Activated naive CD4-positive, alpha-beta T cell treated with anti-CD3 and anti-CD28 coated beads, Interleukin-2, amount 10 ng/mL, durations not matched to agents 7 days and 5 days (primary cell): ENCODE measurements around the gene SNRPD2.

Experiments
- CTCF ChIA-PET: fragments of 350-600 bp; sonication (Branson Sonifier 250); formaldehyde crosslinking; loops from one replicate; lab custom pipeline; 2021; ENCODE audit warnings: antibody characterized with exemption; lab: Charles Lee
- DNase-seq: peaks from one replicate; pipeline ENCODE4 v3.0.0-alpha.2; 2020
- H3K27ac Mint-ChIP-seq: one replicate; pipeline ENCODE4 v1.8.0; 2021; ENCODE audit warnings: mild to moderate bottlenecking, moderate library complexity, mixed read lengths
- H3K27me3 Mint-ChIP-seq: one replicate; pipeline ENCODE4 v1.8.0; 2021; ENCODE audit warnings: mild to moderate bottlenecking, mixed read lengths
- H3K36me3 Mint-ChIP-seq: one replicate; pipeline ENCODE4 v1.8.0; 2021; ENCODE audit warnings: mixed read lengths
- H3K4me1 Mint-ChIP-seq: one replicate; pipeline ENCODE4 v1.8.0; 2021; ENCODE audit warnings: mixed read lengths
- H3K4me3 Mint-ChIP-seq: one replicate; pipeline ENCODE4 v1.8.0; 2021; ENCODE audit warnings: mild to moderate bottlenecking, moderate library complexity, mixed read lengths
- H3K9me3 Mint-ChIP-seq: one replicate; pipeline ENCODE4 v1.8.0; 2021; ENCODE audit warnings: mixed read lengths

Gene SNRPD2

DNA sequence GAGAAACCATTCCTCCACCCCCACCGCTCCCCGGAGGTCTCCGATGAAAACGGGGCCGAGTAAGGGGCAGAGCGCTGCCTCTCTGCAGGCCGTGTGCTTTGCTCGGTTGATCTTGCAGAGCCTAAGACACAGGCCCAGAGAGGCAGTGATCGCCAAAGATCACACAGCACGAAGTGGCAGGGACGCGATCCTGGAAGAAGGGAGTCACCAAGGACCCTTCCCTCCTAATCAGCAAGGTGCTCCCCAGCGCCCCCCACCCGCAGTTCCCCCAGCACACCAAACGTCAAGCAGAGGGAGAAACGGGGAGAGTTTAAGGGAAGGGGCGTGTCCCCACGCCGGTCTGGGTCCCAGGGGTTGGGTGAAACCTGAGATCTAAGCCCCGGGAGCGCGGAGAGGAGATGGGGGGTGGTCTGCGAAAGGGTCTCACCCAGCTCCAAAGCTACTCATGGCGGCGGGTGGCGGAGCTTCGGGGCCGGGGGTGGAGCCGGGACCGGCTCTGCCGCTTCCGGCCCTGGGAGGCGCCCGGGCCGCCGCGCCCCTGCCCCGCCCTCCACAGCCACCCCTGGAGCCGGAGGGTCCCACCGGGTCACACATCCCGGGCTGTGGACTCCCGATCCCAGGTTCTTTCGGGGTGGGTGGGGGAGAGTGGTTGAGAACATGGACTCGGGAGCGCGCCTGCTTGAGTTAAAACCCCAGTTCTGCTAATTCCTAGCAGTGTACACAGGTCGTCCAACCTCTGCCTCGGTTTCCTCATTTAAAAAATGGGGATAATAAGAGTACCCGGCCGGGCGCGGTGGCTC is 52.6 kb downstream of the SNRPD2 start, which contains the start of gene EML2:
EML2 (minus strand) TSS at position 468 of the 800 bp plus-strand sequence; CDS start at position 447, 21 bp downstream.
- peak; percentile 78 for DNase-seq
- peaks cover 2% of the 10 kb centered on the region for H3K9me3 Mint-ChIP-seq
- peak within 1 kb of the TSS; percentile 93 for H3K27ac Mint-ChIP-seq
- H3K4me3 Mint-ChIP-seq = peak within 1 kb of the TSS; percentile 96
- CTCF ChIA-PET = interaction anchor here (1.0 to 2.2 kb wide), 5 partner anchors 12 to 192 kb away, joined by 3 to 8 read pairs (median 4); no protein-coding TSS in a partner anchor
- peaks cover 16% of the 10 kb centered on the region for H3K36me3 Mint-ChIP-seq
- peaks cover 56% of the 10 kb centered on the region for H3K4me1 Mint-ChIP-seq
- peaks cover 9% of the 10 kb centered on the region for H3K27me3 Mint-ChIP-seq

DNA sequence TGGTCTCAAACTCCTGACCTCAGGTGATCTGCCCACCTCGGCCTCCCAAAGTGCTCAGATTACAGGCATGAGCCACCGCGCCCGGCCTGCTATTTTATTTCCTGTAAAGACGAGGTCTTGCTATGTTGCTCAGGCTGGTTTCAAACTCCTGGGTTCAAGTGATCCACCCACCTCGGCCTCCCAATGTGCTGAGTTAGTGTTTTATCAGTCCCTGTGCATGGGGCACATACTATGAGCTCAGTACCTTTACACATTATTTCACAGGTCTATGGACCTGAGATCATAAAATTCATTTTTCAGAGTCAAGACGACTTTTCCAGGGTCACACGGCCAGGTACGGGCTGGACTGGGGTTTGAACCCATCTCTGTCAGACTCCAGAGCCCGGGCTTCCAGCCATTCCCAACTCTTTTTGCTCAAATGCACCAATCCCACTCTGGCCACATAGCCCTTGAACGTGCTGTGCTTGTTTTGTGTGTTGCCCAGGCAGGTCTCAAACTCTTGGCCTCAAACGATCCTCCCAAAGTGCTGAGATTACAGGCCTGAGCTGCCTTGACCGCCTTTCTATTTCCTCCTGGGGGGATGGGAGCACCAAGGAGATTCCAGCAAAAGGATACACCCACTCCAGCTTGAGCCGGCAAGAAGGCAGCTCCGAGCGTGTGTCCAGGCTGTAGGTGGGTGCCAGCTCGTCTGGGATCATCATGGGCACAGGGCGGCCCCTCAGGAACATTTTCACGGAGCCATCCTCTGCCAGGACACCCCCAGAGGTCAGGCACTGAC is 53.7 kb downstream of the SNRPD2 start:
- H3K4me3 Mint-ChIP-seq = peak overlapping the region; percentile 96
- no peak for DNase-seq
- H3K36me3 Mint-ChIP-seq = peaks cover 17% of the 10 kb centered on the region
- H3K27ac Mint-ChIP-seq = peak overlapping the region; percentile 37
- H3K9me3 Mint-ChIP-seq = peaks cover 2% of the 10 kb centered on the region
- CTCF ChIA-PET = interaction anchor here (0.7 to 2.2 kb wide), 4 partner anchors 11 to 191 kb away, joined by 3 to 8 read pairs (median 4); no protein-coding TSS in a partner anchor
- H3K27me3 Mint-ChIP-seq = peaks cover 2% of the 10 kb centered on the region
- H3K4me1 Mint-ChIP-seq = peaks cover 47% of the 10 kb centered on the region
